ENCODE measurements around the gene TBRG1. TPM values are rescaled to one million over a fixed set of nuclear protein-coding genes. Genes with fewer than 3 reads are reported as not detected.

Gene TBRG1
- total and polyA plus RNA-seq, 2 donors from 2014 or later, result 23.3 to 35.6 TPM

- Histone ChIP-seq H3K27ac (ENCODE audit: low read depth in 2 of 2, low read length in 2 of 2) (no peak overlapping the region), H3K9ac (ENCODE audit: low read length in 3 of 3) (no peak overlapping the region), H3K36me3 (ENCODE audit: control insufficient read depth in 2 of 3, insufficient read depth in 3 of 3, low read length in 3 of 3) (peaks cover 0 to 8% (median 7%) of the 10 kb centered on the region in 3 donors), H3K4me1 (ENCODE audit: control insufficient read depth in 2 of 3, insufficient read depth in 2 of 3, low read depth in 1 of 3, low read length in 3 of 3) (no peaks in the 10 kb centered on the region), H3K9me3 (ENCODE audit: control insufficient read depth in 2 of 3, insufficient read depth in 1 of 3, low read length in 3 of 3) (no peaks in the 10 kb centered on the region), H3K4me3 (ENCODE audit: low read length in 3 of 3) (no peak overlapping the region), H3K27me3 (ENCODE audit: control insufficient read depth, insufficient read depth, low read length) (no peaks in the 10 kb centered on the region)
- no peak for TF ChIP-seq CTCF (IDR thresholded peaks at IDR 0.05; ENCODE audit: borderline replicate concordance, extremely low read depth, insufficient read depth)
- no peak for FAIRE-seq
- intact Hi-C loops (cut with DNase I), result loop anchor here (10.0 kb wide), 1 partner anchor 171 kb away; no protein-coding TSS in a partner anchor
- no peak for DNase-seq
Observed at GRCh38 chr11:124663861-124664260, 41.2 kb downstream of the TBRG1 start.

- no peak overlapping the region for H3K27ac ChIP-seq (ENCODE audit: low read depth in 2 of 2, low read length in 2 of 2)
- H3K9me3 ChIP-seq (ENCODE audit: control insufficient read depth in 2 of 3, insufficient read depth in 1 of 3, low read length in 3 of 3), result no peaks in the 10 kb centered on the region
- FAIRE-seq, result no peak
- peaks cover 0 to 8% (median 7%) of the 10 kb centered on the region in 3 donors for H3K36me3 ChIP-seq (ENCODE audit: control insufficient read depth in 2 of 3, insufficient read depth in 3 of 3, low read length in 3 of 3)
- no peak for TF ChIP-seq CTCF (IDR thresholded peaks at IDR 0.05; ENCODE audit: borderline replicate concordance, extremely low read depth, insufficient read depth)
- H3K4me3 ChIP-seq (ENCODE audit: low read length in 3 of 3), result no peak overlapping the region
- no peak for DNase-seq
- no peaks in the 10 kb centered on the region for H3K4me1 ChIP-seq (ENCODE audit: control insufficient read depth in 2 of 3, insufficient read depth in 2 of 3, low read depth in 1 of 3, low read length in 3 of 3)
- intact Hi-C loops (cut with DNase I), result loop anchor here (10.0 kb wide), 1 partner anchor 167 kb away; no protein-coding TSS in a partner anchor
- no peak overlapping the region for H3K9ac ChIP-seq (ENCODE audit: low read length in 3 of 3)
- no peaks in the 10 kb centered on the region for H3K27me3 ChIP-seq (ENCODE audit: control insufficient read depth, insufficient read depth, low read length)
Observed at GRCh38 chr11:124667601-124668000, 44.9 kb downstream of the TBRG1 start.

- H3K4me3 ChIP-seq (ENCODE audit: low read length in 3 of 3), result no peak overlapping the region
- DNase-seq (peak in 4 of 5 donors; percentile 32 to 68 (median 56)), FAIRE-seq (no peak)
- TF ChIP-seq CTCF (IDR thresholded peaks at IDR 0.05; ENCODE audit: borderline replicate concordance, extremely low read depth, insufficient read depth), result peak; percentile 94
- H3K4me1 ChIP-seq (ENCODE audit: control insufficient read depth in 2 of 3, insufficient read depth in 2 of 3, low read depth in 1 of 3, low read length in 3 of 3), result peaks cover 0 to 4% (median 0%) of the 10 kb centered on the region in 3 donors
- H3K9ac ChIP-seq (ENCODE audit: low read length in 3 of 3), result no peak overlapping the region
- no peak overlapping the region for H3K27ac ChIP-seq (ENCODE audit: low read depth in 2 of 2, low read length in 2 of 2)
- peaks cover 0 to 8% (median 7%) of the 10 kb centered on the region in 3 donors for H3K36me3 ChIP-seq (ENCODE audit: control insufficient read depth in 2 of 3, insufficient read depth in 3 of 3, low read length in 3 of 3)
- H3K9me3 ChIP-seq (ENCODE audit: control insufficient read depth in 2 of 3, insufficient read depth in 1 of 3, low read length in 3 of 3), result no peaks in the 10 kb centered on the region
- intact Hi-C loops (cut with DNase I), result loop anchor here (10.0 kb wide), 1 partner anchor 166 kb away; no protein-coding TSS in a partner anchor
- no peaks in the 10 kb centered on the region for H3K27me3 ChIP-seq (ENCODE audit: control insufficient read depth, insufficient read depth, low read length)
Observed at GRCh38 chr11:124669193-124669592, 46.5 kb downstream of the TBRG1 start.

- Histone ChIP-seq H3K4me1 (ENCODE audit: control insufficient read depth in 2 of 3, insufficient read depth in 2 of 3, low read depth in 1 of 3, low read length in 3 of 3) (peaks cover 2 to 6% (median 5%) of the 10 kb centered on the region in 3 donors), H3K9ac (ENCODE audit: low read length in 3 of 3) (no peak overlapping the region), H3K9me3 (ENCODE audit: control insufficient read depth in 2 of 3, insufficient read depth in 1 of 3, low read length in 3 of 3) (no peaks in the 10 kb centered on the region), H3K27ac (ENCODE audit: low read depth in 2 of 2, low read length in 2 of 2) (no peak overlapping the region), H3K27me3 (ENCODE audit: control insufficient read depth, insufficient read depth, low read length) (no peaks in the 10 kb centered on the region), H3K36me3 (ENCODE audit: control insufficient read depth in 2 of 3, insufficient read depth in 3 of 3, low read length in 3 of 3) (peaks cover 0 to 8% (median 7%) of the 10 kb centered on the region in 3 donors), H3K4me3 (ENCODE audit: low read length in 3 of 3) (no peak overlapping the region)
- TF ChIP-seq CTCF (IDR thresholded peaks at IDR 0.05; ENCODE audit: borderline replicate concordance, extremely low read depth, insufficient read depth), result no peak
- intact Hi-C loops (cut with DNase I), result loop anchor here (5.0 kb wide), 1 partner anchor 92 kb away; the partner anchor contains the start of gene ESAM
- DNase-seq (no peak), FAIRE-seq (no peak)
Observed at GRCh38 chr11:124670732-124671131, 48.1 kb downstream of the TBRG1 start.

Measured in kidney (tissue), 14 donors.